ENCODE data around the gene CASP7. TPM values are rescaled to one million over a fixed set of nuclear protein-coding genes. Genes with fewer than 3 reads are reported as not detected.
"Not testable (repeated sequence)": the region's sequence is repeated elsewhere in the genome, so short reads cannot be mapped to it uniquely, and the experiment has no call there.

The CASP7 gene
- total RNA-seq, 2 experiments from 2014 or later, result 14.6 to 16.4 TPM

- DNase-seq (no peak), ATAC-seq (no peak)
- H3K27ac Mint-ChIP-seq, result no peak overlapping the region
- no peak overlapping the region for H3K4me3 Mint-ChIP-seq
- intact Hi-C loops (cut with DNase I, micrococcal nuclease), result no loop called here
- ChIA-PET CTCF (interaction anchor here (1.4 kb wide), 1 partner anchor 10 kb away, joined by 3 read pairs; no protein-coding TSS in a partner anchor), POLR2A (no interaction called here)
- H3K9me3 Mint-ChIP-seq (ENCODE audit: low read depth), result no peaks in the 10 kb centered on the region
- no peaks in the 10 kb centered on the region for H3K36me3 Mint-ChIP-seq (ENCODE audit: low read depth)
- peaks cover 15% of the 10 kb centered on the region for H3K27me3 Mint-ChIP-seq
- no peaks in the 10 kb centered on the region for H3K4me1 Mint-ChIP-seq
Measured at GRCh38 chr10:113650172-113650571, 29.5 kb upstream of the CASP7 start.

GRCh38 chr10:113651021-113651420, 28.7 kb upstream of the CASP7 start:
- ATAC-seq (no peak), DNase-seq (no peak)
- Mint-ChIP-seq H3K27me3 (peaks cover 13% of the 10 kb centered on the region), H3K4me3 (no peak overlapping the region), H3K4me1 (no peaks in the 10 kb centered on the region), H3K36me3 (ENCODE audit: low read depth) (no peaks in the 10 kb centered on the region), H3K27ac (no peak overlapping the region), H3K9me3 (ENCODE audit: low read depth) (no peaks in the 10 kb centered on the region)
- intact Hi-C loops (cut with DNase I, micrococcal nuclease), result no loop called here
- CTCF ChIA-PET, result no interaction called here
- POLR2A ChIA-PET, result no interaction called here

- Mint-ChIP-seq H3K27ac (no peak overlapping the region), H3K4me1 (no peaks in the 10 kb centered on the region), H3K27me3 (peaks cover 14% of the 10 kb centered on the region), H3K36me3 (ENCODE audit: low read depth) (no peaks in the 10 kb centered on the region), H3K9me3 (ENCODE audit: low read depth) (no peaks in the 10 kb centered on the region), H3K4me3 (no peak overlapping the region)
- DNase-seq (no peak), ATAC-seq (no peak)
- CTCF ChIA-PET, result no interaction called here
- intact Hi-C loops (cut with DNase I, micrococcal nuclease), result no loop called here
- POLR2A ChIA-PET, result interaction anchor here (0.6 kb wide), 1 partner anchor 638 kb away, joined by 3 read pairs; no protein-coding TSS in a partner anchor
Measured at GRCh38 chr10:113651898-113652297, 27.8 kb upstream of the CASP7 start.

GRCh38 chr10:113652456-113652855, 27.3 kb upstream of the CASP7 start:
- H3K9me3 Mint-ChIP-seq (ENCODE audit: low read depth); ATAC-seq; H3K27ac Mint-ChIP-seq; H3K36me3 Mint-ChIP-seq (ENCODE audit: low read depth); CTCF ChIA-PET; H3K4me3 Mint-ChIP-seq; DNase-seq; H3K4me1 Mint-ChIP-seq; intact Hi-C loops (cut with DNase I, micrococcal nuclease); POLR2A ChIA-PET: not testable (repeated sequence)
- H3K27me3 Mint-ChIP-seq, result peaks cover 17% of the 10 kb centered on the region

- ChIA-PET POLR2A (no interaction called here), CTCF (no interaction called here)
- Mint-ChIP-seq H3K4me1 (no peaks in the 10 kb centered on the region), H3K27me3 (peaks cover 10% of the 10 kb centered on the region), H3K27ac (no peak overlapping the region), H3K4me3 (no peak overlapping the region), H3K9me3 (ENCODE audit: low read depth) (no peaks in the 10 kb centered on the region), H3K36me3 (ENCODE audit: low read depth) (no peaks in the 10 kb centered on the region)
- ATAC-seq, result no peak
- DNase-seq, result no peak
- intact Hi-C loops (cut with DNase I, micrococcal nuclease), result no loop called here
Measured at GRCh38 chr10:113656896-113657295, 22.8 kb upstream of the CASP7 start.

GRCh38 chr10:113657544-113657943, 22.2 kb upstream of the CASP7 start:
- Mint-ChIP-seq H3K4me1 (no peaks in the 10 kb centered on the region), H3K4me3 (no peak overlapping the region), H3K27ac (no peak overlapping the region), H3K36me3 (ENCODE audit: low read depth) (no peaks in the 10 kb centered on the region), H3K9me3 (ENCODE audit: low read depth) (no peaks in the 10 kb centered on the region), H3K27me3 (peaks cover 10% of the 10 kb centered on the region)
- POLR2A ChIA-PET, result no interaction called here
- no peak for DNase-seq
- no peak for ATAC-seq
- intact Hi-C loops (cut with DNase I, micrococcal nuclease), result no loop called here
- CTCF ChIA-PET, result no interaction called here

GRCh38 chr10:113661332-113661731, 18.4 kb upstream of the CASP7 start:
- Mint-ChIP-seq H3K4me3 (no peak overlapping the region), H3K4me1 (peaks cover 2% of the 10 kb centered on the region), H3K27me3 (peaks cover 10% of the 10 kb centered on the region), H3K9me3 (ENCODE audit: low read depth) (no peaks in the 10 kb centered on the region), H3K27ac (no peak overlapping the region), H3K36me3 (ENCODE audit: low read depth) (no peaks in the 10 kb centered on the region)
- DNase-seq (no peak), ATAC-seq (no peak)
- POLR2A ChIA-PET, result no interaction called here
- intact Hi-C loops (cut with DNase I, micrococcal nuclease), result no loop called here
- CTCF ChIA-PET, result no interaction called here

GRCh38 chr10:113663142-113663541, 16.6 kb upstream of the CASP7 start:
- CTCF ChIA-PET, result no interaction called here

GRCh38 chr10:113663908-113664307, 15.8 kb upstream of the CASP7 start, which contains the start of gene NRAP:
Gene NRAP, minus strand, starts transcription at chr10:113664041. Its CDS starts 159 bp downstream, at chr10:113663882.
- no peaks in the 10 kb centered on the region for H3K36me3 Mint-ChIP-seq (ENCODE audit: low read depth)
- no peak for ATAC-seq
- CTCF ChIA-PET, result interaction anchor here (1.1 kb wide), 1 partner anchor 10 kb away, joined by 3 read pairs; no protein-coding TSS in a partner anchor
- H3K4me1 Mint-ChIP-seq, result peaks cover 6% of the 10 kb centered on the region
- no peaks in the 10 kb centered on the region for H3K9me3 Mint-ChIP-seq (ENCODE audit: low read depth)
- no peak for DNase-seq
- H3K4me3 Mint-ChIP-seq, result no peak within 1 kb of the TSS
- POLR2A ChIA-PET, result no interaction called here
- intact Hi-C loops (cut with DNase I, micrococcal nuclease), result no loop called here
- H3K27ac Mint-ChIP-seq, result no peak within 1 kb of the TSS
- H3K27me3 Mint-ChIP-seq, result peaks cover 6% of the 10 kb centered on the region

More at GRCh38 chr10:113663142-113663541, 16.6 kb upstream of the CASP7 start:
- Mint-ChIP-seq H3K27me3 (peaks cover 6% of the 10 kb centered on the region), H3K36me3 (ENCODE audit: low read depth) (no peaks in the 10 kb centered on the region), H3K9me3 (ENCODE audit: low read depth) (no peaks in the 10 kb centered on the region), H3K4me3 (no peak overlapping the region), H3K4me1 (peaks cover 6% of the 10 kb centered on the region), H3K27ac (no peak overlapping the region)
- POLR2A ChIA-PET, result no interaction called here
- ATAC-seq, result no peak
- intact Hi-C loops (cut with DNase I, micrococcal nuclease), result no loop called here
- DNase-seq, result no peak

GRCh38 chr10:113665352-113665751, 14.4 kb upstream of the CASP7 start:
- DNase-seq (no peak), ATAC-seq (no peak)
- ChIA-PET POLR2A (no interaction called here), CTCF (no interaction called here)
- Mint-ChIP-seq H3K9me3 (ENCODE audit: low read depth) (peaks cover 5% of the 10 kb centered on the region), H3K4me1 (peaks cover 6% of the 10 kb centered on the region), H3K27ac (no peak overlapping the region), H3K36me3 (ENCODE audit: low read depth) (no peaks in the 10 kb centered on the region), H3K27me3 (peaks cover 9% of the 10 kb centered on the region), H3K4me3 (no peak overlapping the region)
- intact Hi-C loops (cut with DNase I, micrococcal nuclease), result no loop called here

- peaks cover 9% of the 10 kb centered on the region for H3K27me3 Mint-ChIP-seq
- H3K4me1 Mint-ChIP-seq, result peaks cover 6% of the 10 kb centered on the region
- H3K9me3 Mint-ChIP-seq (ENCODE audit: low read depth), result peaks cover 6% of the 10 kb centered on the region
- H3K36me3 Mint-ChIP-seq (ENCODE audit: low read depth), result no peaks in the 10 kb centered on the region
- DNase-seq (no peak), ATAC-seq (no peak)
- no peak overlapping the region for H3K4me3 Mint-ChIP-seq
- ChIA-PET CTCF (interaction anchor here (0.6 kb wide), 1 partner anchor 14 kb away, joined by 3 read pairs; no protein-coding TSS in a partner anchor), POLR2A (no interaction called here)
- intact Hi-C loops (cut with DNase I, micrococcal nuclease), result no loop called here
- no peak overlapping the region for H3K27ac Mint-ChIP-seq
Measured at GRCh38 chr10:113665806-113666354, 13.8 kb upstream of the CASP7 start.

GRCh38 chr10:113666682-113667252, 12.9 kb upstream of the CASP7 start:
- Mint-ChIP-seq H3K36me3 (ENCODE audit: low read depth) (no peaks in the 10 kb centered on the region), H3K4me1 (peaks cover 6% of the 10 kb centered on the region), H3K27me3 (peaks cover 7% of the 10 kb centered on the region), H3K9me3 (ENCODE audit: low read depth) (peaks cover 8% of the 10 kb centered on the region), H3K4me3 (no peak overlapping the region), H3K27ac (peak overlapping the region; percentile 3)
- ATAC-seq (peak; percentile 95), DNase-seq (peak; percentile 22)
- POLR2A ChIA-PET, result interaction anchor here (0.7 kb wide), 1 partner anchor 52 kb away, joined by 3 read pairs; no protein-coding TSS in a partner anchor
- intact Hi-C loops (cut with DNase I, micrococcal nuclease), result no loop called here
- CTCF ChIA-PET, result interaction anchor here (0.6 kb wide), 1 partner anchor 13 kb away, joined by 3 read pairs; no protein-coding TSS in a partner anchor
